ENCODE data around the gene CSF3R.

Gene CSF3R

GRCh38 chr1:36419569-36419968, 63.1 kb downstream of the CSF3R start:
- DNase-seq (ENCODE audit: low read depth), result no peak

- no peak for DNase-seq (ENCODE audit: low read depth)
These were observed 63.6 kb downstream of the CSF3R start for GRCh38 chr1:36419140-36419539.

- no peak for DNase-seq (ENCODE audit: low read depth)
These were observed 64.8 kb downstream of the CSF3R start for GRCh38 chr1:36417931-36418330.
